Measurements from ENCODE around the gene ZNF367.

Gene ZNF367

GRCh38 chr9:96436456-96437126 is 18.4 kb upstream of the ZNF367 start:
- no peak for DNase-seq (ENCODE audit: low read depth)

- no peak for DNase-seq (ENCODE audit: low read depth)
Observed at GRCh38 chr9:96436063-96436455, 17.9 kb upstream of the ZNF367 start.

GRCh38 chr9:96435345-96435744 is 17.2 kb upstream of the ZNF367 start:
- no peak for DNase-seq (ENCODE audit: low read depth)

- no peak for DNase-seq (ENCODE audit: low read depth)
Observed at GRCh38 chr9:96430377-96430776, 12.2 kb upstream of the ZNF367 start.

- DNase-seq (ENCODE audit: low read depth) = no peak
Observed at GRCh38 chr9:96429732-96430131, 11.6 kb upstream of the ZNF367 start.

GRCh38 chr9:96425500-96426169 is 7.5 kb upstream of the ZNF367 start:
- no peak for DNase-seq (ENCODE audit: low read depth)

GRCh38 chr9:96423985-96424336 is 5.8 kb upstream of the ZNF367 start:
- DNase-seq (ENCODE audit: low read depth) = no peak

- no peak for DNase-seq (ENCODE audit: low read depth)
Observed at GRCh38 chr9:96423322-96423984, 5.3 kb upstream of the ZNF367 start.

GRCh38 chr9:96420468-96421219 is 2.5 kb upstream of the ZNF367 start:
- no peak for DNase-seq (ENCODE audit: low read depth)

- no peak for DNase-seq (ENCODE audit: low read depth)
Observed at GRCh38 chr9:96419691-96419969, 1.5 kb upstream of the ZNF367 start.

GRCh38 chr9:96418920-96419690 is 935 bp upstream of the ZNF367 start:
- DNase-seq (ENCODE audit: low read depth) = peak; percentile 49

- no peak for DNase-seq (ENCODE audit: low read depth)
Observed at GRCh38 chr9:96417661-96418082, 498 bp downstream of the ZNF367 start.

GRCh38 chr9:96417051-96417586 is 1.1 kb downstream of the ZNF367 start:
- DNase-seq (ENCODE audit: low read depth) = peak; percentile 86

- no peak for DNase-seq (ENCODE audit: low read depth)
Observed at GRCh38 chr9:96413302-96414221, 4.6 kb downstream of the ZNF367 start.

- DNase-seq (ENCODE audit: low read depth) = no peak
Observed at GRCh38 chr9:96412174-96412913, 5.8 kb downstream of the ZNF367 start.

GRCh38 chr9:96411129-96411838 is 6.9 kb downstream of the ZNF367 start:
- DNase-seq (ENCODE audit: low read depth) = no peak

GRCh38 chr9:96408409-96409280 is 9.5 kb downstream of the ZNF367 start:
- no peak for DNase-seq (ENCODE audit: low read depth)

- DNase-seq (ENCODE audit: low read depth) = no peak
Observed at GRCh38 chr9:96400132-96400910, 17.8 kb downstream of the ZNF367 start.
